ENCODE measurements around the gene PLPPR5.
"Not testable (repeated sequence)": the region's sequence is repeated elsewhere in the genome, so short reads cannot be mapped to it uniquely, and the experiment has no call there.

The PLPPR5 gene, protein sequence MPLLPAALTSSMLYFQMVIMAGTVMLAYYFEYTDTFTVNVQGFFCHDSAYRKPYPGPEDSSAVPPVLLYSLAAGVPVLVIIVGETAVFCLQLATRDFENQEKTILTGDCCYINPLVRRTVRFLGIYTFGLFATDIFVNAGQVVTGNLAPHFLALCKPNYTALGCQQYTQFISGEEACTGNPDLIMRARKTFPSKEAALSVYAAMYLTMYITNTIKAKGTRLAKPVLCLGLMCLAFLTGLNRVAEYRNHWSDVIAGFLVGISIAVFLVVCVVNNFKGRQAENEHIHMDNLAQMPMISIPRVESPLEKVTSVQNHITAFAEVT

GRCh38 chr1:99004861-99005442, at the start of gene PLPPR5:
Gene PLPPR5, minus strand, starts transcription at chr1:99004861. Its CDS starts 190 bp downstream, at chr1:99004671.
- H3K9me3 Mint-ChIP-seq, result no peaks in the 10 kb centered on the region
- H3K4me1 Mint-ChIP-seq, result peaks cover 12% of the 10 kb centered on the region
- ATAC-seq (peak; percentile 66), DNase-seq (peak; percentile 18 to 26)
- peaks cover 63% of the 10 kb centered on the region for H3K27me3 Mint-ChIP-seq
- H3K4me3 Mint-ChIP-seq, result peak within 1 kb of the TSS; percentile 65 to 75
- no peak within 1 kb of the TSS for H3K27ac Mint-ChIP-seq

- Mint-ChIP-seq H3K27ac (no peak overlapping the region), H3K4me3 (no peak overlapping the region), H3K27me3 (no peaks in the 10 kb centered on the region), H3K9me3 (peaks cover 0 to 10% of the 10 kb centered on the region in 2 donors), H3K4me1 (no peaks in the 10 kb centered on the region)
- ATAC-seq (peak; percentile 40), DNase-seq (no peak)
Measured at GRCh38 chr1:99051611-99052283, 47.1 kb upstream of the PLPPR5 start.

GRCh38 chr1:99049745-99050144, 45.1 kb upstream of the PLPPR5 start:
- Mint-ChIP-seq H3K4me3 (no peak overlapping the region), H3K27me3 (no peaks in the 10 kb centered on the region), H3K27ac (no peak overlapping the region), H3K9me3 (peaks cover 0 to 10% of the 10 kb centered on the region in 2 donors), H3K4me1 (no peaks in the 10 kb centered on the region)
- ATAC-seq, result no peak
- DNase-seq, result no peak

- peaks cover 36 to 54% of the 10 kb centered on the region in 2 donors for H3K9me3 Mint-ChIP-seq
- H3K27ac Mint-ChIP-seq, H3K4me1 Mint-ChIP-seq, DNase-seq, ATAC-seq, H3K4me3 Mint-ChIP-seq, H3K27me3 Mint-ChIP-seq: not testable (repeated sequence)
Measured at GRCh38 chr1:99036746-99037145, 32.1 kb upstream of the PLPPR5 start.

- Mint-ChIP-seq H3K27ac (no peak overlapping the region), H3K4me1 (no peaks in the 10 kb centered on the region), H3K9me3 (no peaks in the 10 kb centered on the region), H3K4me3 (no peak overlapping the region), H3K27me3 (no peaks in the 10 kb centered on the region)
- ATAC-seq (no peak), DNase-seq (no peak)
Measured at GRCh38 chr1:99018313-99018712, 13.7 kb upstream of the PLPPR5 start.

GRCh38 chr1:99017655-99018054, 13.0 kb upstream of the PLPPR5 start:
- no peak for ATAC-seq
- Mint-ChIP-seq H3K4me3 (no peak overlapping the region), H3K27me3 (no peaks in the 10 kb centered on the region), H3K27ac (no peak overlapping the region), H3K9me3 (no peaks in the 10 kb centered on the region), H3K4me1 (no peaks in the 10 kb centered on the region)
- no peak for DNase-seq

DNA sequence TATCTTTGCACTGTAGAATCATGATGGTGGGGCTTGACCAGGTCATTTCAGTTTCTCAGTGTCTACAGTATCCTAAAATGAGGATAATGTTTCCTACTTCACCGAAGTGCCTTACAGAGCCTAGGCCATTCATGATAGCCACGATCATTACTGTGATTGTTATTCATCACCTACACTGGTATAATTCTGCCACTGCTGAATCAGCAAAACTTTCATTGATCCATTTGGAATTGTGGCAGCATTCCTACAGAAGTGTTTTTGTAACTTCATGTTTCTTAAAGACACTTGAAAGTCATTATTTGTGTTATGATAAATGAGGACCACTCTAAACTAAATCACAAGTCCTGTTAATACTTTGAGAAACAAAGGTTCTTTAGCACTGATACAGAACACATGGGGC, 6.0 kb upstream of the PLPPR5 start:
- no peak for ATAC-seq

GRCh38 chr1:99007366-99007765, 2.7 kb upstream of the PLPPR5 start:
- Mint-ChIP-seq H3K4me3 (no peak overlapping the region), H3K9me3 (no peaks in the 10 kb centered on the region), H3K27ac (no peak overlapping the region), H3K4me1 (peaks cover 12% of the 10 kb centered on the region), H3K27me3 (peaks cover 56% of the 10 kb centered on the region)
- no peak for DNase-seq
- no peak for ATAC-seq

More for the DNA sequence above, 6.0 kb upstream of the PLPPR5 start:
- Mint-ChIP-seq H3K4me3 (no peak overlapping the region), H3K27ac (no peak overlapping the region), H3K9me3 (no peaks in the 10 kb centered on the region), H3K27me3 (peaks cover 28% of the 10 kb centered on the region), H3K4me1 (peaks cover under 1% of the 10 kb centered on the region)
- DNase-seq, result no peak

GRCh38 chr1:99005537-99005942, 879 bp upstream of the PLPPR5 start:
- DNase-seq (no peak), ATAC-seq (no peak)
- Mint-ChIP-seq H3K4me1 (peaks cover 12% of the 10 kb centered on the region), H3K27me3 (peaks cover 63% of the 10 kb centered on the region), H3K4me3 (peak overlapping the region; percentile 21 to 46), H3K27ac (no peak overlapping the region), H3K9me3 (no peaks in the 10 kb centered on the region)

DNA sequence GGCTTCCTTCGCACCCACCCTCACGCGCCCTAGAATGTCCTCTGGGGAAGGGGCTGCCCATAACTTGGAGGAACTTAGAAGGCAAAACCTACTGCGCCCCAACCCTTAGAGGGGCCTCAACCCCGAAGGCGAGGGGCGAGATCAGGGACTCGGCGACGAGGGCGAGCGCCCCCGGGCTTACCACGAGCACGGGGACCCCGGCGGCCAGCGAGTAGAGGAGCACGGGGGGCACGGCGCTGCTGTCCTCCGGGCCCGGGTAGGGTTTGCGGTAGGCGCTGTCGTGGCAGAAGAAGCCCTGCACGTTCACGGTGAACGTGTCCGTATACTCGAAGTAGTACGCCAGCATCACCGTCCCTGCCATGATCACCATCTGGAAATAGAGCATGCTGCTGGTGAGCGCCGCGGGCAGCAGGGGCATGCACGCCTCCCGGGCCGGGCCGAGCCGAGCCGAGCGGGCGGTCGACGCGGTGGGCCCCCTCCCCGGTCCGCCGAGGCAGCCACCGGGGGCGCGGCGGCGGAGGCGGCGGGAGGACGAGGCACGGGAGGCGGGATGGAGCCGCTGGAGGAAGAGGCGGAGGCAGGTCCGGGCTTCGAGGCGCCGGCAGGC, 304 bp downstream of the PLPPR5 start:
- Mint-ChIP-seq H3K4me1 (peaks cover 12% of the 10 kb centered on the region), H3K9me3 (no peaks in the 10 kb centered on the region), H3K27me3 (peaks cover 69% of the 10 kb centered on the region), H3K27ac (no peak overlapping the region), H3K4me3 (peak overlapping the region; percentile 65 to 75)
- ATAC-seq, result peak; percentile 84
- peak; percentile 18 to 39 for DNase-seq

- ATAC-seq, result peak; percentile 47
- Mint-ChIP-seq H3K9me3 (no peaks in the 10 kb centered on the region), H3K4me1 (peaks cover 12% of the 10 kb centered on the region), H3K27me3 (peaks cover 72% of the 10 kb centered on the region), H3K27ac (no peak overlapping the region), H3K4me3 (peak overlapping the region; percentile 65 to 75)
- no peak for DNase-seq
Measured at GRCh38 chr1:99003581-99004253, 944 bp downstream of the PLPPR5 start.

DNA sequence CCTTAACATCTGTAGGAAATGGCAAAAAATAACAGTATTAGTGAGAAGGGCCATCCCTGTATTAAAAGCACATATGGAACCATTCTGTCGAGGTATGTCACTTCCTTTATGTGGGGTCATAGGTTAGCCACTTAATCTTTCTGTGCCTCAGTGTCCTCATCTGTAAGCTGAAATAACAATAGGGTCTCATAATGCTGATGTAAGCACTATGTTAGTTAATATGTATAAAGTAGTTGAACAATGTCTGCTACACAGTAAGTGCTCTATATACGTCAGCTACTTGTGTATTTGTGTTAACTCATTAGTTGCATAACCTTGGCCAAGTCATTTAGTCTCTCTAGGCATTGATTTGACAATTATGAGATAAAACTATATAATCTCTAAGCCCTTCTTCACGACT, 11.8 kb downstream of the PLPPR5 start:
- ATAC-seq (no peak), DNase-seq (no peak)
- H3K9me3 Mint-ChIP-seq, result no peaks in the 10 kb centered on the region
- H3K27ac Mint-ChIP-seq, result no peak overlapping the region
- H3K27me3 Mint-ChIP-seq, result peaks cover 4% of the 10 kb centered on the region
- H3K4me3 Mint-ChIP-seq, result no peak overlapping the region
- peaks cover 12% of the 10 kb centered on the region for H3K4me1 Mint-ChIP-seq

- Mint-ChIP-seq H3K27ac (peak overlapping the region; percentile 72 to 79), H3K4me3 (no peak overlapping the region), H3K4me1 (peaks cover 12% of the 10 kb centered on the region), H3K9me3 (no peaks in the 10 kb centered on the region), H3K27me3 (no peaks in the 10 kb centered on the region)
- peak; percentile 72 for ATAC-seq
- DNase-seq, result peak in 1 of 2 donors; percentile 11
Measured at GRCh38 chr1:98991127-98992012, 13.3 kb downstream of the PLPPR5 start.

- Mint-ChIP-seq H3K9me3 (no peaks in the 10 kb centered on the region), H3K4me3 (no peak overlapping the region), H3K27ac (no peak overlapping the region), H3K27me3 (no peaks in the 10 kb centered on the region), H3K4me1 (peaks cover 12% of the 10 kb centered on the region)
- DNase-seq (no peak), ATAC-seq (no peak)
Measured at GRCh38 chr1:98989556-98989907, 15.1 kb downstream of the PLPPR5 start.
